Astrocyte (in vitro differentiated cells and primary cell): ENCODE data around the gene NR3C1. TPM values are rescaled to one million over a fixed set of nuclear protein-coding genes. Genes with fewer than 3 reads are reported as not detected.
A peak's percentile ranks its signal among the peaks of the same experiment; 100 is the strongest.

Source experiments
- DNase-seq: peaks from one replicate; pipeline ENCODE4 v3.0.0-alpha.2; 2010; ENCODE audit warnings: low read depth
- FAIRE-seq: peaks from 2 replicates; lab custom pipeline; 2011; peaks lifted over from hg19 to GRCh38; lab: Jason Lieb, UNC
- H2AFZ ChIP-seq: 2 replicates; pipeline ENCODE4 v1.6.0; 2012; ENCODE audit warnings: low read depth, low read length, inconsistent platforms
- H3K27ac ChIP-seq: 2 replicates; pipeline ENCODE4 v1.5.1; 2011; ENCODE audit warnings: low read depth, low read length, inconsistent platforms
- H3K27me3 ChIP-seq: 2 replicates; pipeline ENCODE4 v1.6.0; 2011; ENCODE audit warnings: low read length, inconsistent platforms; ENCODE audit not compliant: insufficient read depth
- H3K36me3 ChIP-seq: 2 replicates; pipeline ENCODE4 v1.5.1; 2011; ENCODE audit warnings: low read length, inconsistent platforms; ENCODE audit not compliant: insufficient read depth
- H3K4me1 ChIP-seq: 2 replicates; pipeline ENCODE4 v1.5.1; 2011; ENCODE audit warnings: low read length, inconsistent platforms; ENCODE audit not compliant: insufficient read depth
- H3K4me2 ChIP-seq: 2 replicates; pipeline ENCODE4 v1.6.0; 2012; ENCODE audit warnings: low read length, inconsistent platforms
- H3K4me3 ChIP-seq: 2 replicates; pipeline ENCODE4 v1.5.1; 2011; ENCODE audit warnings: low read depth, mild to moderate bottlenecking, low read length, inconsistent platforms; ENCODE audit not compliant: insufficient read depth
- H3K79me2 ChIP-seq: 2 replicates; pipeline ENCODE4 v1.6.0; 2012; ENCODE audit warnings: mild to moderate bottlenecking, low read length, inconsistent platforms; ENCODE audit not compliant: insufficient read depth
- H3K9ac ChIP-seq: 2 replicates; pipeline ENCODE4 v1.6.0; 2012; ENCODE audit warnings: mild to moderate bottlenecking, low read length, inconsistent platforms
- H3K9me3 ChIP-seq: 2 replicates; pipeline ENCODE4 v1.5.1; 2012; ENCODE audit warnings: low read depth, mild to moderate bottlenecking, low read length, inconsistent platforms; ENCODE audit not compliant: insufficient read depth
- H4K20me1 ChIP-seq: 2 replicates; pipeline ENCODE4 v1.6.0; 2012; ENCODE audit warnings: low read length, inconsistent platforms; ENCODE audit not compliant: insufficient read depth
- H3K27ac Mint-ChIP-seq: one replicate; pipeline ENCODE4 v1.8.0; 2021; ENCODE audit warnings: mild to moderate bottlenecking, mixed read lengths; ENCODE audit not compliant: unreplicated experiment
- H3K27me3 Mint-ChIP-seq: one replicate; pipeline ENCODE4 v1.8.0; 2021; ENCODE audit warnings: low read depth, mixed read lengths; ENCODE audit not compliant: unreplicated experiment
- H3K36me3 Mint-ChIP-seq: one replicate; pipeline ENCODE4 v1.8.0; 2021; ENCODE audit warnings: low read depth, mixed read lengths; ENCODE audit not compliant: unreplicated experiment
- H3K4me1 Mint-ChIP-seq: one replicate; pipeline ENCODE4 v1.8.0; 2021; ENCODE audit warnings: low read depth, mixed read lengths; ENCODE audit not compliant: unreplicated experiment
- H3K4me3 Mint-ChIP-seq: one replicate; pipeline ENCODE4 v1.8.0; 2021; ENCODE audit warnings: mild to moderate bottlenecking, moderate library complexity, mixed read lengths; ENCODE audit not compliant: unreplicated experiment
- H3K9me3 Mint-ChIP-seq: one replicate; pipeline ENCODE4 v1.8.0; 2021; ENCODE audit warnings: mild to moderate bottlenecking, mixed read lengths; ENCODE audit not compliant: unreplicated experiment
- CTCF ChIP-seq: IDR thresholded peaks from 2 replicates; pipeline ENCODE4 v1.5.1; 2011; ENCODE audit warnings: low read depth, mild to moderate bottlenecking, inconsistent platforms, low read length, moderate library complexity; ENCODE audit not compliant: insufficient read depth
- EZH2 ChIP-seq: IDR thresholded peaks from 2 replicates; pipeline ENCODE4 v1.6.1; 2012; ENCODE audit warnings: mild to moderate bottlenecking, low read length, inconsistent platforms; ENCODE audit not compliant: insufficient read depth
- total RNA-seq: library from RNA; stranded (reverse); gene quantifications from 2 replicates; pipeline ENCODE4 v1.2.1, GENCODE V29; 2021

NR3C1 gene
- total RNA-seq, 1 donor from 2014 or later: 35.4 TPM

GRCh38 chr5:143297756-143298155 lies 105.7 kb downstream of the NR3C1 start:
- Histone ChIP-seq H3K79me2 (peaks cover 2% of the 10 kb centered on the region), H3K36me3 (peaks cover 32% of the 10 kb centered on the region), H3K4me2 (no peak overlapping the region), H2AFZ (no peak overlapping the region), H4K20me1 (no peaks in the 10 kb centered on the region), H3K27me3 (no peaks in the 10 kb centered on the region), H3K4me1 (peaks cover 12% of the 10 kb centered on the region), H3K27ac (no peak overlapping the region), H3K9ac (no peak overlapping the region), H3K4me3 (no peak overlapping the region), H3K9me3 (no peaks in the 10 kb centered on the region)
- DNase-seq: no peak
- H3K36me3 Mint-ChIP-seq: peaks cover 21% of the 10 kb centered on the region
- H3K4me1 Mint-ChIP-seq: peaks cover 17% of the 10 kb centered on the region
- no peak overlapping the region for H3K4me3 Mint-ChIP-seq
- peak; percentile 26 for FAIRE-seq
- TF ChIP-seq EZH2 (no peak), CTCF (no peak)
- H3K9me3 Mint-ChIP-seq: no peaks in the 10 kb centered on the region
- H3K27me3 Mint-ChIP-seq: no peaks in the 10 kb centered on the region
- H3K27ac Mint-ChIP-seq: no peak overlapping the region

GRCh38 chr5:143290125-143290524 lies 113.4 kb downstream of the NR3C1 start:
- Histone ChIP-seq H3K4me3 (no peak overlapping the region), H3K4me2 (no peak overlapping the region), H3K27ac (no peak overlapping the region), H3K79me2 (no peaks in the 10 kb centered on the region), H3K4me1 (no peaks in the 10 kb centered on the region), H3K9ac (no peak overlapping the region), H3K36me3 (peaks cover 17% of the 10 kb centered on the region), H4K20me1 (no peaks in the 10 kb centered on the region), H3K27me3 (no peaks in the 10 kb centered on the region), H2AFZ (no peak overlapping the region), H3K9me3 (no peaks in the 10 kb centered on the region)
- DNase-seq (no peak), FAIRE-seq (no peak)
- Mint-ChIP-seq H3K4me1 (peaks cover 2% of the 10 kb centered on the region), H3K9me3 (no peaks in the 10 kb centered on the region), H3K36me3 (peaks cover 4% of the 10 kb centered on the region), H3K27ac (no peak overlapping the region), H3K4me3 (no peak overlapping the region), H3K27me3 (no peaks in the 10 kb centered on the region)
- TF ChIP-seq CTCF (no peak), EZH2 (no peak)

GRCh38 chr5:143284521-143284920 lies 119.0 kb downstream of the NR3C1 start:
- Histone ChIP-seq H2AFZ (no peak overlapping the region), H3K4me3 (no peak overlapping the region), H3K4me2 (no peak overlapping the region), H3K9ac (no peak overlapping the region), H3K36me3 (no peaks in the 10 kb centered on the region), H4K20me1 (no peaks in the 10 kb centered on the region), H3K9me3 (no peaks in the 10 kb centered on the region), H3K27ac (no peak overlapping the region), H3K27me3 (no peaks in the 10 kb centered on the region), H3K79me2 (no peaks in the 10 kb centered on the region), H3K4me1 (peaks cover 3% of the 10 kb centered on the region)
- H3K4me3 Mint-ChIP-seq: no peak overlapping the region
- no peak for DNase-seq
- no peak for FAIRE-seq
- peaks cover 11% of the 10 kb centered on the region for H3K36me3 Mint-ChIP-seq
- TF ChIP-seq CTCF (no peak), EZH2 (no peak)
- peaks cover 2% of the 10 kb centered on the region for H3K9me3 Mint-ChIP-seq
- H3K4me1 Mint-ChIP-seq: no peaks in the 10 kb centered on the region
- H3K27ac Mint-ChIP-seq: no peak overlapping the region
- H3K27me3 Mint-ChIP-seq: no peaks in the 10 kb centered on the region
